Measurements from ENCODE around the gene SNRNP200.

DNA sequence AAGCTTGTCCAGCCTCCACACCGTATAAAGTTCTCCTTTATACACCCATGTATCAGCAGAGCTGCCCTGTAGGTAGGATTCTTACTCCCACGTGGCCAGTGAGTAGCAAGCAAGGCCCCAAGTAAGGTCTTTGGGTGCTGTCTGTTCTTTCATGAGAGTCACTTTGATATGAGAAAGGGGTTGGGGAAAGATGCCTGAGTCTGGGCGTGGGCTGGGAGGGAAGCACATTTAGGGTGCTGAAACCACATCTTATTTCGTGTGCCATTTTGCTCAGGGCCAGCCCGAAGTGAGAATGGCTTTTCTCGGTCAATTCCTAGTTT is 19.3 kb upstream of the SNRNP200 start:
- TF ChIP-seq, protein P1, sequence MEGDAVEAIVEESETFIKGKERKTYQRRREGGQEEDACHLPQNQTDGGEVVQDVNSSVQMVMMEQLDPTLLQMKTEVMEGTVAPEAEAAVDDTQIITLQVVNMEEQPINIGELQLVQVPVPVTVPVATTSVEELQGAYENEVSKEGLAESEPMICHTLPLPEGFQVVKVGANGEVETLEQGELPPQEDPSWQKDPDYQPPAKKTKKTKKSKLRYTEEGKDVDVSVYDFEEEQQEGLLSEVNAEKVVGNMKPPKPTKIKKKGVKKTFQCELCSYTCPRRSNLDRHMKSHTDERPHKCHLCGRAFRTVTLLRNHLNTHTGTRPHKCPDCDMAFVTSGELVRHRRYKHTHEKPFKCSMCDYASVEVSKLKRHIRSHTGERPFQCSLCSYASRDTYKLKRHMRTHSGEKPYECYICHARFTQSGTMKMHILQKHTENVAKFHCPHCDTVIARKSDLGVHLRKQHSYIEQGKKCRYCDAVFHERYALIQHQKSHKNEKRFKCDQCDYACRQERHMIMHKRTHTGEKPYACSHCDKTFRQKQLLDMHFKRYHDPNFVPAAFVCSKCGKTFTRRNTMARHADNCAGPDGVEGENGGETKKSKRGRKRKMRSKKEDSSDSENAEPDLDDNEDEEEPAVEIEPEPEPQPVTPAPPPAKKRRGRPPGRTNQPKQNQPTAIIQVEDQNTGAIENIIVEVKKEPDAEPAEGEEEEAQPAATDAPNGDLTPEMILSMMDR (IDR thresholded peaks at IDR 0.05; ENCODE audit: insufficient read depth, low read depth, low read length) = no peak
- TF ChIP-seq EZH2 (IDR thresholded peaks at IDR 0.05; ENCODE audit: insufficient read depth, low read length) = no peak

Data from astrocyte (in vitro differentiated cells and primary cell).